Skeletal muscle tissue (tissue), 4 donors: Measurements from ENCODE around the gene SEPTIN5. TPM values are rescaled to one million over a fixed set of nuclear protein-coding genes. Genes with fewer than 3 reads are reported as not detected.

Experiments
- H3K27ac ChIP-seq: one replicate; pipeline ENCODE4 v1.7.0; 2013; ENCODE audit warnings: mild to moderate bottlenecking, low read depth, low read length, inconsistent platforms
- H3K27me3 ChIP-seq, 3 donors: one replicate each; pipeline ENCODE4 v1.7.0; 2013; ENCODE audit warnings: low read length in 3 of 3; ENCODE audit not compliant: control insufficient read depth in 3 of 3, insufficient read depth in 3 of 3
- H3K36me3 ChIP-seq, 3 donors: one replicate each; pipeline ENCODE4 v1.7.0; 2013; ENCODE audit warnings: low read length in 3 of 3; ENCODE audit not compliant: control insufficient read depth in 3 of 3, insufficient read depth in 3 of 3
- H3K4me1 ChIP-seq, 3 donors: one replicate each; pipeline ENCODE4 v1.7.0; 2013; ENCODE audit warnings: low read length in 3 of 3, mild to moderate bottlenecking in 3 of 3; ENCODE audit not compliant: control insufficient read depth in 3 of 3, insufficient read depth in 3 of 3
- H3K4me3 ChIP-seq, 3 donors: one replicate each; pipeline ENCODE4 v1.7.0; 2013; ENCODE audit warnings: low read length in 3 of 3
- H3K9ac ChIP-seq, 3 donors: one replicate each; pipeline ENCODE4 v1.7.0; 2013; ENCODE audit warnings: low read length in 3 of 3, mild to moderate bottlenecking in 3 of 3, moderate library complexity in 2 of 3, low read depth in 1 of 3
- H3K9me3 ChIP-seq, 3 donors: one replicate each; pipeline ENCODE4 v1.7.0; 2013; ENCODE audit warnings: low read length in 3 of 3; ENCODE audit not compliant: control insufficient read depth in 3 of 3
- total RNA-seq: library from RNA; depleted of rRNA; stranded (reverse); fragments of >200 nt; gene quantifications from one replicate; pipeline ENCODE4 v1.2.3, GENCODE V29; 2014
- donor health status: Osteomylitis.

SEPTIN5 gene
- total RNA-seq, 1 donor from 2014 or later, result 28.7 TPM

- no peak overlapping the region for H3K4me3 ChIP-seq
- no peak overlapping the region for H3K27ac ChIP-seq
- H3K4me1 ChIP-seq, result peaks cover 3 to 13% (median 9%) of the 10 kb centered on the region in 3 donors
- no peaks in the 10 kb centered on the region for H3K9me3 ChIP-seq
- H3K9ac ChIP-seq, result no peak overlapping the region
- no peaks in the 10 kb centered on the region for H3K36me3 ChIP-seq
- H3K27me3 ChIP-seq, result peaks cover 28 to 53% (median 43%) of the 10 kb centered on the region in 3 donors
Measured at GRCh38 chr22:19753996-19754700, 39.8 kb downstream of the SEPTIN5 start.

GRCh38 chr22:19754701-19755144 is 40.4 kb downstream of the SEPTIN5 start:
- Histone ChIP-seq H3K4me3 (no peak overlapping the region), H3K27me3 (peaks cover 30 to 58% (median 42%) of the 10 kb centered on the region in 3 donors), H3K36me3 (no peaks in the 10 kb centered on the region), H3K9me3 (no peaks in the 10 kb centered on the region), H3K9ac (no peak overlapping the region), H3K4me1 (peaks cover 0 to 7% (median 3%) of the 10 kb centered on the region in 3 donors), H3K27ac (no peak overlapping the region)

DNA sequence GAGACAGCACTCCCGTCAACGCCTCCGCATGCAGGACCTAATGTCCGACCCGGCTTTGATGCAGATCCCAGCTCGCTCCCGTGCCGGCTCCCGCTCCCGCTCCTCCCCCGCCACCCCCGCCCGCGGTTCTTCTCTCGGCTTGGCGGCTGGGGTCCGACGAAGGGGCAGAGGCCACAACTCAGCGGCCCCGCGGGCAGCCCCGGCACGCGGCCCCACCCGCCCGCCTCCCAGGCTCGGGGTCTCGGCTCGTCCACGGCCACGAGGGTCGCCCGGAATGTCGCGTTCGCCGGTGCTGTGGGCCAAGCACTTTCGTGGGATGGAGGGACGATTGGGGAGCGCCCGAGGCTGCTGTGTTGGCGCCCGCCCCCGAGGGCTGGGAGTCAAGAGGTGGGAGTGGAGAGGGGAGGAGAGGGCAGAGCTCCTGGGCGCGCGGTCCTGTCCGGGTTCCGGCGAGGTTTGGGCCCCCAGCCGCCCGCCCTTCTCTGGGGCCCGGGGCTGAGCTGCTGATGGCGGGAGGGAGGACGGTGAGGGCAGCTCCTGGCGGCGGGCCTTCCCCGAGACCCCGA is 40.9 kb downstream of the SEPTIN5 start:
- peaks cover 30 to 57% (median 39%) of the 10 kb centered on the region in 3 donors for H3K27me3 ChIP-seq

GRCh38 chr22:19755722-19756287 is 41.5 kb downstream of the SEPTIN5 start:
- no peaks in the 10 kb centered on the region for H3K9me3 ChIP-seq
- no peaks in the 10 kb centered on the region for H3K4me1 ChIP-seq
- H3K27me3 ChIP-seq, result peaks cover 30 to 57% (median 39%) of the 10 kb centered on the region in 3 donors
- no peaks in the 10 kb centered on the region for H3K36me3 ChIP-seq
- no peak overlapping the region for H3K4me3 ChIP-seq
- no peak overlapping the region for H3K27ac ChIP-seq
- H3K9ac ChIP-seq, result no peak overlapping the region

More for the DNA sequence above, 40.9 kb downstream of the SEPTIN5 start:
- no peaks in the 10 kb centered on the region for H3K36me3 ChIP-seq
- no peak overlapping the region for H3K27ac ChIP-seq
- no peaks in the 10 kb centered on the region for H3K9me3 ChIP-seq
- no peak overlapping the region for H3K9ac ChIP-seq
- H3K4me1 ChIP-seq, result peaks cover 0 to 2% (median 0%) of the 10 kb centered on the region in 3 donors
- no peak overlapping the region for H3K4me3 ChIP-seq

GRCh38 chr22:19756288-19757128 is 42.2 kb downstream of the SEPTIN5 start:
- Histone ChIP-seq H3K4me3 (no peak overlapping the region), H3K27ac (no peak overlapping the region), H3K9ac (no peak overlapping the region), H3K27me3 (peaks cover 30 to 54% (median 39%) of the 10 kb centered on the region in 3 donors), H3K36me3 (no peaks in the 10 kb centered on the region), H3K4me1 (no peaks in the 10 kb centered on the region), H3K9me3 (no peaks in the 10 kb centered on the region)

- Histone ChIP-seq H3K27ac (no peak overlapping the region), H3K9ac (peak overlapping the region in 1 of 3 donors; percentile 8), H3K4me1 (peaks cover 1 to 4% (median 3%) of the 10 kb centered on the region in 3 donors), H3K27me3 (peaks cover 30 to 51% (median 35%) of the 10 kb centered on the region in 3 donors), H3K9me3 (no peaks in the 10 kb centered on the region), H3K4me3 (no peak overlapping the region), H3K36me3 (no peaks in the 10 kb centered on the region)
Measured at GRCh38 chr22:19757140-19757984, 43.1 kb downstream of the SEPTIN5 start.

DNA sequence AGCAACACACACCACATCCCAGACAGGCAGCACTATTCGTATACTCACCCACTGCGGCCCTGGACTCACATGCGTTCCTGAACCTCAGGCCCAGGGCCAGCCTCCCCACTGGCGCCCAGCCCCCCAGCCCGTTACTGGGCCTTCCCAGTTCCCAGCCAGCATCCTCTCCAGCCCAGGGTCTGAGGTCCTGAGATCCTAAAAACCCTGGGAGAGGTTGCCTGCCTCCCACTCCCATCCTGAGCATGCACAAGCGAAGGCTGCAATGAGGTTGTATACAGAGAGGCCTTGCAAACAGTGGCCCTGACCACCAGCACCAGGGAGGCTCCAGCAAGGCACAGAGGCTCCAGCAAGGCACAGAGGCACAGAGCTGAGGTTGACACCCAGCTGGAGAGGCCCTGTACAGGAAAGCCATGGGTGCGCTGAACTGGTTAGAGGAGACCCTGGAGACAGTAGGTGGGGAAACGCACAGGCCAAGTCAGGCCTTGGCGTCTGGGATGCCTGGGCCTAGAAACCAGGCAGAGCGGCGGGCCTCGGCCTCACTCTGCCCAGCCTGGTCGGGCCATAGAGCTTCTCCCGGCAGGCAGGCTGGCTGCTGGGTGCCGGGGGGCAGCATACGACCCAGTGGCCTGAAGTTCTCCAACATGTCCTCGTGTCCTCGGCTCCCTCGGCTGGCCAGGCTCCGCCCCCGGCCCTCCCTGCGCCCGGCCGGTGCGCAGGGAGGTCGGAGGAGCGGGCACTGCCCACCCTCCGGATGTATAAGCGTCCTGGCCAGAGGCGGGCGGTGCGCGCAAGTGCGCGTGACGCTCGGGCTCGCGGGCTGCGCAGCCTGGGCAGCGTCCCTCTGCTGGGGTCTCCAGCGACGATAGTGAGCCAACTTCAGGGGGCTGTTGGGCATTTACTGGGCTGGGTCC is 43.9 kb downstream of the SEPTIN5 start:
- no peak overlapping the region for H3K27ac ChIP-seq
- peaks cover 26 to 55% (median 26%) of the 10 kb centered on the region in 3 donors for H3K27me3 ChIP-seq
- no peaks in the 10 kb centered on the region for H3K9me3 ChIP-seq
- H3K36me3 ChIP-seq, result no peaks in the 10 kb centered on the region
- H3K4me1 ChIP-seq, result peaks cover 8 to 12% (median 12%) of the 10 kb centered on the region in 3 donors
- H3K9ac ChIP-seq, result peak overlapping the region in 1 of 3 donors; percentile 25
- H3K4me3 ChIP-seq, result no peak overlapping the region

DNA sequence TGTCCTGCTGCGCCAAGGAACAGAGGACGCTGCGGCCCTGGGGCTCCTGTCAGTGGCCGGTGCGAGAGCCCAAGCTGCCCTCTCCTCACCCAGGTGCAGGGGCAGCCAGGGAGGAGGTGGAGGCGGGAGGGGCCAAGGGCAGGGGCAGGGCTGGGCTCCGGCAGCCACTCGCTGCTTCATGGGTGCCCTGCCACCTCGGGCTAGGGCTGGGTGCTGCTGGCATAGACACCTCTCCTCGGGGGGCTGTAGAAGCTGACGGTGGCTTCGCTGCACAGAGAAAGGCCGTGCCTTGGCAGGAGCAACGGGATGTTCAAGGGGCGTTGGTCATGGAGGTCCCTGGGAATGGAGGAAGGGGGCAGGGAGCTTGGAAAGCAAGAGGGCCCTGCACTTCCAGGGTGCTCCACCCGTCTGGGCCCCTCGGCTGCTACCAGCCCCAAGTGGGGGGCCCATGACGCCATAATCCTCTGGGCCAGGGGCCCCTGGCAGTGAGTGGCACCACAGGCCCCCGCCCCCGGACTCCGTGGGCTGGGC is 44.7 kb downstream of the SEPTIN5 start:
- Histone ChIP-seq H3K27ac (no peak overlapping the region), H3K36me3 (no peaks in the 10 kb centered on the region), H3K4me3 (no peak overlapping the region), H3K9me3 (no peaks in the 10 kb centered on the region), H3K27me3 (peaks cover 19 to 55% (median 23%) of the 10 kb centered on the region in 3 donors), H3K4me1 (peaks cover 8 to 12% (median 12%) of the 10 kb centered on the region in 3 donors), H3K9ac (peak overlapping the region in 1 of 3 donors; percentile 25)
